PC-3 (cell line): ENCODE results near the gene SCRG1.

Source experiments
- CTCF ChIP-seq: fragments of 300-600 bp; sonication (generic); conservative IDR thresholded peaks from 2 replicates; pipeline ENCODE4 v1.5.1; 2017; ENCODE audit warnings: antibody characterized with exemption, low read depth, mild to moderate bottlenecking, low read length
- EZH2 ChIP-seq: fragments of 300-600 bp; sonication (generic); IDR thresholded peaks from one replicate; pipeline ENCODE4 v1.6.1; 2017; ENCODE audit warnings: antibody characterized with exemption, mild to moderate bottlenecking, low read length; ENCODE audit not compliant: unreplicated experiment
- EZH2phosphoT487 ChIP-seq: fragments of 300-600 bp; sonication (generic); IDR thresholded peaks from 2 replicates; pipeline ENCODE4 v1.6.1; 2018; ENCODE audit warnings: mild to moderate bottlenecking, antibody characterized with exemption, low read length, borderline replicate concordance

DNA sequence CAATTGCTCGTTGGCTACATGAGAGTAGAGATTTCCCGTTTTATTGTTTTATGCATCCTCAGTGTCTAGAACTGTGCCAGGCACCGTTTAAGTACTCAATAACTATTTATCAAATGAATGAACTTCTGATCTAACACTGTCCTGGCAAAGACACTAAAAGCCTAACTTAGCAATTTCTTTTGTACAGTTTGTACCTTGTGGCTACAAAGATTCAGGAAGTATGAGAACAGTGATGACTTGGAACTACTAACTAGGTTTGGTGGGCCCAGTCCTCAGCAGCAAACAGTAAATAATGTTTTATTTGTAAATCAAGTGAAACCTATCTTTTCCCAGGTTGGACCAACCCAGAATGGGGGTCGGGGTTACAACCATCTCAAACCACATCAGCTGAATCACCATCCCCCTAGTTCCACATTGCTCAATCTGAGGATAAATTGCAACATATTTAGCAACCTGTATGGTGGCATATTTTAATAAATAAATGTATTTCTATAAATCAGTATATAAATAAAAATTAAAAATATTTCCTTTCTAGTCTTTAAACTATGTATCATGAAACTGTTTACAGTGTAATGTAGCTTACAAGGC is 12.3 kb upstream of the SCRG1 start:
- TF ChIP-seq CTCF (no peak), EZH2 (no peak), EZH2phosphoT487 (no peak)
